Neural progenitor cell (in vitro differentiated cells): ENCODE measurements around the gene ISLR. TPM values are rescaled to one million over a fixed set of nuclear protein-coding genes. Genes with fewer than 3 reads are reported as not detected.
A peak's percentile ranks its signal among the peaks of the same experiment; 100 is the strongest.

Experiments used
- DNase-seq: peaks from one replicate; pipeline ENCODE4 v3.0.0-alpha.2; 2016; ENCODE audit warnings: low spot score
- H2AFZ ChIP-seq: fragments of 200-600 bp; sonication (generic); replicated peaks from 2 replicates; pipeline ENCODE4 v1.6.1; 2016; ENCODE audit warnings: antibody characterized with exemption
- H3F3A ChIP-seq: fragments of 200-600 bp; sonication (generic); 2 replicates; pipeline ENCODE4 v1.6.1; 2016; ENCODE audit warnings: antibody characterized with exemption, low read depth
- H3K27ac ChIP-seq: fragments of 200-600 bp; sonication (generic); 2 replicates; pipeline ENCODE4 v1.5.1; 2016; ENCODE audit warnings: mild to moderate bottlenecking
- H3K27me3 ChIP-seq: fragments of 200-600 bp; sonication (generic); 2 replicates; pipeline ENCODE4 v1.6.1; 2016; ENCODE audit warnings: mild to moderate bottlenecking, moderate library complexity
- H3K36me3 ChIP-seq: fragments of 200-600 bp; sonication (generic); 2 replicates; pipeline ENCODE4 v1.5.1; 2016
- H3K4me1 ChIP-seq: fragments of 200-600 bp; sonication (generic); 2 replicates; pipeline ENCODE4 v1.6.1; 2016; ENCODE audit warnings: mixed run types
- H3K4me2 ChIP-seq: fragments of 200-600 bp; sonication (generic); 2 replicates; pipeline ENCODE4 v1.6.1; 2016
- H3K4me3 ChIP-seq: fragments of 200-600 bp; sonication (generic); 2 replicates; pipeline ENCODE4 v1.5.1; 2016
- H3K79me2 ChIP-seq: fragments of 200-600 bp; sonication (generic); 2 replicates; pipeline ENCODE4 v1.6.1; 2016; ENCODE audit warnings: low read depth
- H3K9ac ChIP-seq: fragments of 200-600 bp; sonication (generic); 2 replicates; pipeline ENCODE4 v1.6.1; 2016
- H3K9me3 ChIP-seq: fragments of 200-600 bp; sonication (generic); 2 replicates; pipeline ENCODE4 v1.5.1; 2016; ENCODE audit warnings: low read depth
- H4K20me1 ChIP-seq: fragments of 200-600 bp; sonication (generic); 2 replicates; pipeline ENCODE4 v1.6.1; 2016; ENCODE audit warnings: low read depth
- H3K27ac Mint-ChIP-seq: 3 replicates; pipeline ENCODE4 v1.8.0; 2021; ENCODE audit warnings: mixed read lengths
- H3K27me3 Mint-ChIP-seq: 2 replicates; pipeline ENCODE4 v1.8.0; 2022; ENCODE audit warnings: low read depth, mild to moderate bottlenecking, inconsistent platforms, moderate library complexity, mixed read lengths; ENCODE audit not compliant: insufficient read depth
- H3K36me3 Mint-ChIP-seq: 3 replicates; pipeline ENCODE4 v1.8.0; 2021; ENCODE audit warnings: mixed read lengths
- H3K4me1 Mint-ChIP-seq: 3 replicates; pipeline ENCODE4 v1.8.0; 2021; ENCODE audit warnings: mixed read lengths
- H3K4me3 Mint-ChIP-seq: 3 replicates; pipeline ENCODE4 v1.8.0; 2021; ENCODE audit warnings: mild to moderate bottlenecking, moderate library complexity, mixed read lengths
- H3K9me3 Mint-ChIP-seq: 3 replicates; pipeline ENCODE4 v1.8.0; 2020; ENCODE audit warnings: mixed read lengths
- CTCF ChIP-seq: fragments of 200-600 bp; sonication (generic); IDR thresholded peaks from 2 replicates; pipeline ENCODE4 v1.5.1; 2017; ENCODE audit warnings: antibody characterized with exemption, mild to moderate bottlenecking
- EZH2 ChIP-seq: fragments of 200-600 bp; sonication (generic); IDR thresholded peaks from 2 replicates; pipeline ENCODE4 v1.6.1; 2017; ENCODE audit warnings: antibody characterized with exemption, mild to moderate bottlenecking, moderate library complexity
- EZH2phosphoT487 ChIP-seq: fragments of 200-600 bp; sonication (generic); IDR thresholded peaks from 2 replicates; pipeline ENCODE4 v1.6.1; 2017; ENCODE audit warnings: antibody characterized with exemption
- total RNA-seq: library from RNA; depleted of rRNA; stranded (reverse); fragments of >200 nt; gene quantifications from 2 replicates; pipeline ENCODE4 v1.2.3, GENCODE V29; 2015; ENCODE audit warnings: low replicate concordance

The ISLR gene
- total RNA-seq, 1 donor from 2014 or later = not detected

GRCh38 chr15:74205582-74205947, 32.1 kb downstream of the ISLR start:
- DNase-seq = no peak
- Histone ChIP-seq H3K9me3 (no peaks in the 10 kb centered on the region), H4K20me1 (no peaks in the 10 kb centered on the region), H3F3A (peaks cover 53% of the 10 kb centered on the region), H3K4me2 (no peak overlapping the region), H3K9ac (no peak overlapping the region), H2AFZ (no peak overlapping the region), H3K36me3 (no peaks in the 10 kb centered on the region), H3K4me3 (no peak overlapping the region), H3K4me1 (peaks cover 60% of the 10 kb centered on the region), H3K79me2 (no peaks in the 10 kb centered on the region), H3K27me3 (no peaks in the 10 kb centered on the region), H3K27ac (no peak overlapping the region)
- Mint-ChIP-seq H3K27ac (peak overlapping the region; percentile 53), H3K4me1 (peaks cover 92% of the 10 kb centered on the region), H3K4me3 (no peak overlapping the region), H3K27me3 (peaks cover 27% of the 10 kb centered on the region), H3K9me3 (no peaks in the 10 kb centered on the region), H3K36me3 (no peaks in the 10 kb centered on the region)
- no peak for TF ChIP-seq EZH2

DNA sequence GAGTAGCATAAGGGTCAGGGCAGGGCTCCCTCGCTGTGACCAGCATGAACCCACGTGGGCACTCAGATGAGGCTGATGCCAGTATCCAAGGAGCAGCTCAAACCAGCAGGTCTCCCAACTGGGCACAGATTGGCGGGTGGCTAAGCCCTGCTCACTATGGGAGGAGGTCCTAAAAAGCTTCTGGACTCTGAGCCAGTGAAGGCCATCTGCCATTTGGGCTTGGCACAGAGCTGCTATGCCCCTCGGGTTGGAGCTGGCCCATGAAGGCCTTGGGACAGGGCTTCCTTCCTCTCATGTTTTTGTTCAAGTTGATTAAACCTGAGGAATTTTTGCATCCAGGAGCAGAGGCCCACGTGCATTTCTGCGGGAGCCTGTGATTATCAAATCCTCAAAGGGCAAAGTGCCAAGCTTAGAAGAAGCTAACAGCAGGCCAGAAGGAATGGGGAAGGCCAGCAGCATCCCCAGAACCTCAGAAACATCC, 33.3 kb downstream of the ISLR start:
- no peaks in the 10 kb centered on the region for H3K36me3 Mint-ChIP-seq
- H3K4me1 ChIP-seq = peaks cover 51% of the 10 kb centered on the region
- H3K9ac ChIP-seq = no peak overlapping the region
- peaks cover 33% of the 10 kb centered on the region for H3K27me3 Mint-ChIP-seq
- DNase-seq = no peak
- no peak overlapping the region for H3K4me2 ChIP-seq
- H3K4me1 Mint-ChIP-seq = peaks cover 91% of the 10 kb centered on the region
- H3K4me3 Mint-ChIP-seq = peak overlapping the region; percentile 31
- H3K27me3 ChIP-seq = no peaks in the 10 kb centered on the region
- no peaks in the 10 kb centered on the region for H3K9me3 ChIP-seq
- H4K20me1 ChIP-seq = no peaks in the 10 kb centered on the region
- H3K36me3 ChIP-seq = no peaks in the 10 kb centered on the region
- H3K9me3 Mint-ChIP-seq = no peaks in the 10 kb centered on the region
- no peaks in the 10 kb centered on the region for H3K79me2 ChIP-seq
- peak overlapping the region; percentile 96 for H3K27ac Mint-ChIP-seq
- H3K27ac ChIP-seq = no peak overlapping the region
- peaks cover 50% of the 10 kb centered on the region for H3F3A ChIP-seq
- H2AFZ ChIP-seq = no peak overlapping the region
- H3K4me3 ChIP-seq = no peak overlapping the region
- TF ChIP-seq EZH2 (no peak), CTCF (no peak), EZH2phosphoT487 (no peak)

DNA sequence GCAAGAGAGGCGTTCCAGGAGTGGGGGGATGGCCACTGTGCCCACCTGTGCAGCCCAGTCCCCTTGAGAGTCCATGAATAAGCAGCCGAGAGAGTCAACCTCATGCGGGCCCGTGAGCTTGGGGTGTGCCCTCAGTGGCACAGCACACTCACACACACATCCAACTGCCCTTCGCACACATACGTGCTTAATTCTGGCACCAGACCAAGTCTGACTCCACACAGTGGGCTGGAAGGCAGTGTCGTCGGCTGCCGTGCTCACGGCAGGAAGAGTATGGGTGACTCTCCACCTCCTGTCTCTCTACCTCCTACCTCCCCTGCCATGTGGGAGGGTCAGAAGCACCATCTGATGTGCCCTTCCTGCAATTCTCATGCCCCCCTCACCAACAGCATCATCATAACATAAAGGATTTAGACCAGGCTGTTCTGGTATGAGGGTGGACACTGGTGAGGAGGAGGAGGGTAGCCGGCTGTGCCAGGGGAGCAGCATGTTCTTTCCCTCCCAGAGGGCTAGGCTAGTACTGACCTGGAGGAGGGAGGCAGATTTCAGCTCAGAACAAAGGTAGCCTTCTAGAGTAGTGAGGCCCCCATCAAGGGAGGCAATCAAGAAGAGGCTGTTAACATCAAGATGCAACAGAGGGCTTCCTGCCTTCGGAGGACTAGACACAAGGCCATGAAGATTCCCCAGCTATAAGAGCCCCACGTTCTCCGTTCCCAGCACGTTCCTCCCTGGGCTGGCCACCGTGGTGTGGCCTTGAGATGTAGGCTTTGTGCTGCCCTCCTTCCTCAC, 34.3 kb downstream of the ISLR start:
- DNase-seq = no peak
- H3K27ac Mint-ChIP-seq = peak overlapping the region; percentile 96
- Histone ChIP-seq H3K36me3 (no peaks in the 10 kb centered on the region), H3K9me3 (no peaks in the 10 kb centered on the region), H4K20me1 (no peaks in the 10 kb centered on the region), H3F3A (peaks cover 48% of the 10 kb centered on the region), H3K79me2 (no peaks in the 10 kb centered on the region), H3K4me1 (peaks cover 51% of the 10 kb centered on the region), H3K4me2 (no peak overlapping the region), H2AFZ (no peak overlapping the region), H3K4me3 (no peak overlapping the region), H3K27me3 (no peaks in the 10 kb centered on the region), H3K9ac (no peak overlapping the region), H3K27ac (no peak overlapping the region)
- H3K36me3 Mint-ChIP-seq = no peaks in the 10 kb centered on the region
- H3K4me3 Mint-ChIP-seq = peak overlapping the region; percentile 52
- H3K27me3 Mint-ChIP-seq = peaks cover 30% of the 10 kb centered on the region
- TF ChIP-seq EZH2phosphoT487 (no peak), EZH2 (no peak), CTCF (no peak)
- no peaks in the 10 kb centered on the region for H3K9me3 Mint-ChIP-seq
- H3K4me1 Mint-ChIP-seq = peaks cover 91% of the 10 kb centered on the region

DNA sequence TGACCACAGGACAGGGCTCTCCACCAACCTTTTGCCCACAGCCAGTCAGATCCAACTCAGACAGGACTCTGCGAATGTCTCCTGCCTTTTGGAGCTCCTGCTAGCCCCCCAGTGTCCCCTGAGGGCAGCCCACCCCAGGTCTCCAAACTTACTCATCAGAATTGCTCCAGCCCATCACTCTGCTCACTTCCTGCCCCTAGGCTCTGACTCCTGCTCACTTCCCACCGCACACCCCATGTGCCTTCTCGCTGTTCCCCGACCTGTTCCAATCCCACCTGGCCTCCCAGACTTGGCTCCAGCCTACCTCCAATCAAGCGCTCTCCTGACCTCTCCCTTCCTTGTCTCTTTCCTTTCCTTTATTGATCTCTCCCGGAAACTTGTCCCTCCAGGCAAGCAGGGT, 35.0 kb downstream of the ISLR start:
- DNase-seq = no peak

More for the DNA sequence above, 35.0 kb downstream of the ISLR start:
- Histone ChIP-seq H3K9ac (no peak overlapping the region), H2AFZ (no peak overlapping the region), H3K4me1 (peaks cover 51% of the 10 kb centered on the region), H3K4me3 (no peak overlapping the region), H3K27me3 (no peaks in the 10 kb centered on the region), H3F3A (peaks cover 48% of the 10 kb centered on the region), H3K79me2 (no peaks in the 10 kb centered on the region), H3K27ac (no peak overlapping the region), H3K36me3 (no peaks in the 10 kb centered on the region), H3K9me3 (no peaks in the 10 kb centered on the region), H3K4me2 (peak overlapping the region; percentile 65), H4K20me1 (no peaks in the 10 kb centered on the region)
- TF ChIP-seq EZH2phosphoT487 (no peak), CTCF (no peak), EZH2 (no peak)
- Mint-ChIP-seq H3K27me3 (peaks cover 29% of the 10 kb centered on the region), H3K4me1 (peaks cover 90% of the 10 kb centered on the region), H3K4me3 (peak overlapping the region; percentile 52), H3K27ac (peak overlapping the region; percentile 61), H3K9me3 (no peaks in the 10 kb centered on the region), H3K36me3 (no peaks in the 10 kb centered on the region)
